ENCODE results near the gene FAM78B.

Gene FAM78B

GRCh38 chr1:166062421-166063070, 104.3 kb downstream of the FAM78B start:
- no peak for DNase-seq

DNA sequence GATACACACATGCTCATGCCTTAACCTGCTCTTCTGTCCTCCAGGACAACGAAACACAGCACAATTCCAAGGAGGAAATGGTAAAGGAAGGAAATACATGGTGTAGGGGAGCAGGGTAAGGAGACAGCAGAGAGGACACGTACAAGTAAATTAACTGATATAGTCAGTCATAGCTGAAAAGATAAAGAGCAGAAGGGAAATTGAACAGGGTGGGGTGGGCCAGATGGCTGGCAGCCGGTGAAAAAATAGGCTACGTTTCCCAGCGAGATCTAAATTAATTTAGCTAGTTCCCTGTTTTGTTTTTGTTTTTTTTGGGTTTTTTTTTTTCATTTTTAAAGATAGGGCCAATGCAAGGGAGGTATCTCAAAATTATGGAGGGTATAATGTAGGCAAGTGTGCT, 109.2 kb downstream of the FAM78B start:
- DNase-seq = no peak

- DNase-seq = no peak
These were observed 113.4 kb downstream of the FAM78B start for GRCh38 chr1:166053395-166053794.

- DNase-seq = no peak
These were observed 126.4 kb downstream of the FAM78B start for GRCh38 chr1:166040202-166040997.

GRCh38 chr1:166039436-166040201, 127.2 kb downstream of the FAM78B start:
- no peak for DNase-seq

DNA sequence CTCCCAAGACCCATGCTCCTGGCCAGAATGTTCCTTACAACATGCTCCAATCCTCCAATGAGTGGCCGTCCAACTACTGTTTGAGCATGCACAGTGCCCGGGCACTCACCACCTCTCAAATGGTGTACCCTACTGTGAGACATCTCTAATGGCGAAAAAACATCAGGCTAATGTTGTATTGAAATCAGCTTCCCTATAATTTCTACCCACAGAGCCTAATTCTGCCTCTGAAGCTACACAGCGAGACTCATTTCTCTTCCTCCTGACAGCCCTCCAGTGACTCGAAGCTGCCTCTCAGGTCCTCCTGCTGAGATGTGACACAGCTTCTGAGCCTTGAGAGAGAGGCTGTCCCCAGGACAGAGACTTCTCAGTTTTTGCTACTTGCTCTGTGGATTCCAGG, 130.7 kb downstream of the FAM78B start:
- DNase-seq = no peak

GRCh38 chr1:166032572-166033371, 134.0 kb downstream of the FAM78B start:
- DNase-seq = no peak

DNA sequence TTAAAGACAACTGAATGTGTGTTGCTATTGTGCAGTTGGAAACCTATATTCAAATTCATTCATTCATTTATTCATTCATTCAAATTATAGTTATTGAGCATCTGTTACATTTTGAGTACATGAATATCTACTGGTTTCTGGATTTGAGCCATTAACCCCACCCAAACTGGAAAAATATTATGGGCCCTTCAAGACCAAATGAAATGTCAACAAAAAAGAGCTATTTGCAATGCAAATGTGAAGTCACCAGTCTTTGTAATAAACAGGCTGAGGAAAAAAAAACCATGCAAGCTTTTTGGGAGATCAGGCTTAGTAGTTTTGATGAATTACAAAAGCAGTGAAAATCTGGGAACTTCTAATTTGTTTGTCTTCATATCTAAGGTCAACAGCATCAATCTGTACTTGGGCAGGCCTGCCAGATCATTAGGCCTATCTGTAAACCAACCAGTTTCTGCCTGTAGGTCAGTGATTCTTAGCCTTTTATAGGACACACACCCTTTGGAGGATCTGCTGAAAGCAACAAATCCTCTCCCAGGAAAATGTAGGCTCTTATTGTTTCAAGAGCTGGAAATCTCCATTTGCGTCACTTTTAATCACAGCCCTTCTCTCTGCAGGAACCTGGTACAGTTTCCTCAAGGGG, 134.7 kb downstream of the FAM78B start:
- no peak for DNase-seq

GRCh38 chr1:166029196-166029945, 137.4 kb downstream of the FAM78B start:
- DNase-seq = no peak

- DNase-seq = no peak
These were observed 140.2 kb downstream of the FAM78B start for GRCh38 chr1:166026555-166026954.

DNA sequence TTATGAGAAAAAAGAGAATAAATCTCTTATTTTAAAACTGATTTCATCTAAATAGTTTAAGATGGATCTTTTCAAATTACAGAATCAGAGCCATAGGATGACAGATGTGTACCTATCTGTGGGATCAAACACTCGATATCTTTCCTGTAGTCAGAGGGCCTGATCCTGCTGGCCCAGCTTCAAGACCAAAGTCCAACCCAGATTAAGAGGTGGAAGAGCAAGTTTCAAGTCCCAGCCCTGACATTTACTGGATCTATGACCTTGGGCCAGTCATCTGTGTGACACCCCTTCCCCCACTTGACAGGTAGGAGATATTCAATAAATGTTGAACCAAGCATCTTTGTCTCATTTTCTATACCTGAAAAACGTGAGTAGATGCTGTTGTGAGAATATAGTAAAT, 140.7 kb downstream of the FAM78B start:
- DNase-seq = no peak

GRCh38 chr1:166020210-166020609, 146.6 kb downstream of the FAM78B start:
- DNase-seq = no peak

Data from NCI-H1436 (cell line).